Heart left ventricle (tissue), 16 donors: Measurements from ENCODE around the gene FASTK. TPM values are rescaled to one million over a fixed set of nuclear protein-coding genes. Genes with fewer than 3 reads are reported as not detected.

Source experiments
- ATAC-seq, 4 donors: fragments of 200-7000 bp; cut with Tn5 transposase; one replicate each; pipeline ENCODE4 v1.9.1; 2020 to 2022; ENCODE audit warnings: moderate library complexity in 4 of 4, mild to moderate bottlenecking in 3 of 4, moderate number of reproducible peaks in 1 of 4
- DNase-seq, 5 donors: peaks; one replicate each; pipeline ENCODE4 v3.0.0-alpha.2; 2020
- H3K27ac ChIP-seq, 12 donors: fragments of 200-600 bp; sonication (generic) in 4 of 12; one replicate each; pipeline versions ENCODE4 v1.5.0 to v1.8.0; 2016 to 2022; ENCODE audit warnings: mild to moderate bottlenecking in 2 of 12
- H3K27me3 ChIP-seq, 9 donors: fragments of 200-600 bp; sonication (generic) in 2 of 9; one replicate each; pipeline versions ENCODE4 v1.5.1 to v1.8.0; 2016 to 2022; ENCODE audit warnings: mild to moderate bottlenecking in 3 of 9
- H3K36me3 ChIP-seq, 9 donors: fragments of 200-600 bp; sonication (generic) in 2 of 9; one replicate each; pipeline versions ENCODE4 v1.5.0 to v1.8.0; 2018 to 2022; ENCODE audit warnings: mild to moderate bottlenecking in 2 of 9
- H3K4me1 ChIP-seq, 12 donors: fragments of 200-600 bp; sonication (generic) in 4 of 12; one replicate each; pipeline versions ENCODE4 v1.5.0 to v1.8.0; 2016 to 2022; ENCODE audit warnings: mild to moderate bottlenecking in 3 of 12
- H3K4me3 ChIP-seq, 12 donors: fragments of 200-600 bp; sonication (generic) in 4 of 12; one replicate each; pipeline versions ENCODE4 v1.5.0 to v1.8.0; 2017 to 2022; ENCODE audit warnings: mild to moderate bottlenecking in 9 of 12, moderate library complexity in 4 of 12
- H3K9me3 ChIP-seq, 12 donors: fragments of 200-600 bp; sonication (generic) in 4 of 12; one replicate each; pipeline versions ENCODE4 v1.5.0 to v1.8.0; 2016 to 2022; ENCODE audit warnings: mild to moderate bottlenecking in 1 of 12
- CTCF ChIP-seq, 12 donors: fragments of 200-600 bp; sonication (generic) in 4 of 12; IDR thresholded peaks; one replicate each; pipeline versions ENCODE4 v1.5.0 to v1.8.0; 2018 to 2022; ENCODE audit warnings: antibody characterized with exemption in 12 of 12, mild to moderate bottlenecking in 5 of 12
- POLR2A ChIP-seq, 2 donors: fragments of 450-650 bp; IDR thresholded peaks; one replicate each; pipeline ENCODE4 v1.6.1; 2017; ENCODE audit warnings: antibody characterized with exemption in 2 of 2, mild to moderate bottlenecking in 2 of 2, moderate library complexity in 2 of 2
- WGBS, 4 donors: extraction: QIAGEN DNeasy Blood & Tissue Kit in 2 of 4; methylation state at CpG; one replicate each; pipeline versions ENCODE4 v1.1.5 to v1.1.7; 2013 to 2018; 5-methylcytosine and 5-hydroxymethylcytosine counted together
- intact Hi-C, 10 donors: fragments of 100-400 bp; cut with DNase I; formaldehyde crosslinking; loops; one replicate each; pipeline versions ENCODE4 v1.11.1 to v1.14.2; 2022
- polyA plus RNA-seq, 2 donors: library from polyadenylated mRNA; stranded (reverse); fragments of 200-250 nt; gene quantifications; one replicate each; pipeline ENCODE4 v1.2.3, GENCODE V29; 2013
- total RNA-seq, 9 donors: library from RNA; depleted of rRNA in 2 of 9; stranded (reverse); fragments of >200 nt in 2 of 9; fragmentation: NEBNext Ultra II Directional in 3 of 9; extraction: Animal tissue kit (Norgen Biotek cat#: 25700) in 3 of 9; gene quantifications; one replicate each; pipeline versions ENCODE4 v1.1.0 to v1.2.4, GENCODE V29; 2016 to 2023
- donor health status: ischemic (EF 13 %, LVEDD 7.1; RV severe dilation, severe dysfunction).
- donor health status: healthy with polysubstance abuse.
- donor health status: DM: no; HTN: yes; CAD: no.
- donor health status: DM: no; HTN: no; CAD: no.
- donor health status: ischemic (EF 25% LVEDD 6.9; RV normal size, moderate dysfunction).
- donor health status: ischemic (EF 25% LVEDD 5.7; RV mildly dilated, moderate dysfunction).
- donor health status: healthy.
- donor health status: DM: yes; HTN: yes; CAD: no.
- donor health status: ischemic (EF 35%, LVEDD 5.7; RV mildly dilated, moderate dysfunction).
- donor health status: nonischemic (EF 11% LVEDD 7.7; RV severe dilation, severe dysfunction).
- donor health status: DM: yes; HTN: yes; CAD: no.
- donor health status: PGD.
- donor health status: ischemic (EF 29% LVEDD 5.4; RV normal size, mild dysfunction).
- donor health status: nonischemic (EF 23%, LVEDD 6.1; RV moderate dilation, normal function).

FASTK gene
- total and polyA plus RNA-seq, 11 donors, result 59.9 to 168 (median 77.7) TPM

GRCh38 chr7:151069841-151070573, 10.6 kb downstream of the FASTK start:
- ATAC-seq (no peak), DNase-seq (no peak)
- H3K36me3 ChIP-seq, result peaks cover 0 to 100% (median 98%) of the 10 kb centered on the region in 9 donors
- H3K4me1 ChIP-seq, result peaks cover 0 to 3% (median 0%) of the 10 kb centered on the region in 12 donors
- no peak overlapping the region for H3K27ac ChIP-seq
- TF ChIP-seq CTCF (IDR thresholded peaks at IDR 0.05), result no peak
- no peak for TF ChIP-seq POLR2A (IDR thresholded peaks at IDR 0.05)
- H3K27me3 ChIP-seq, result no peaks in the 10 kb centered on the region
- H3K4me3 ChIP-seq, result no peak overlapping the region
- H3K9me3 ChIP-seq, result no peaks in the 10 kb centered on the region
- 89 to 93% (median 92%) methylated on average over 8 to 17 of the region's 17 CpGs for WGBS, 4 donors
- intact Hi-C loops, result loop anchor here in 1 of 10 donors (10.0 kb wide), 1 partner anchor 45 kb away; no protein-coding TSS in a partner anchor

GRCh38 chr7:151068069-151068773, 12.4 kb downstream of the FASTK start:
- Histone ChIP-seq H3K4me1 (peaks cover 0 to 6% (median 3%) of the 10 kb centered on the region in 12 donors), H3K9me3 (no peaks in the 10 kb centered on the region), H3K27ac (no peak overlapping the region), H3K36me3 (peaks cover 0 to 97% (median 90%) of the 10 kb centered on the region in 9 donors), H3K27me3 (no peaks in the 10 kb centered on the region), H3K4me3 (no peak overlapping the region)
- WGBS, 4 donors, result 78 to 85% (median 82%) methylated on average over 12 of the region's 12 CpGs
- DNase-seq, result no peak
- no peak for ATAC-seq
- TF ChIP-seq CTCF (IDR thresholded peaks at IDR 0.05), result no peak
- no peak for TF ChIP-seq POLR2A (IDR thresholded peaks at IDR 0.05)
- intact Hi-C loops, result loop anchor here in 1 of 10 donors (10.0 kb wide), 1 partner anchor 47 kb away; no protein-coding TSS in a partner anchor

GRCh38 chr7:151066273-151066974, 14.2 kb downstream of the FASTK start:
- WGBS, 4 donors, result 89 to 95% (median 91%) methylated on average over 36 to 39 of the region's 39 CpGs
- intact Hi-C loops, result loop anchor here in 1 of 10 donors (10.0 kb wide), 1 partner anchor 48 kb away; no protein-coding TSS in a partner anchor
- H3K4me3 ChIP-seq, result no peak overlapping the region
- H3K4me1 ChIP-seq, result peaks cover 4 to 22% (median 16%) of the 10 kb centered on the region in 12 donors
- no peak for DNase-seq
- H3K27me3 ChIP-seq, result no peaks in the 10 kb centered on the region
- TF ChIP-seq CTCF (IDR thresholded peaks at IDR 0.05), result no peak
- TF ChIP-seq POLR2A (IDR thresholded peaks at IDR 0.05), result no peak
- no peak overlapping the region for H3K27ac ChIP-seq
- no peak for ATAC-seq
- no peaks in the 10 kb centered on the region for H3K9me3 ChIP-seq
- peaks cover 0 to 81% (median 75%) of the 10 kb centered on the region in 9 donors for H3K36me3 ChIP-seq
